ENCODE results near the gene PCBP2.

DNA sequence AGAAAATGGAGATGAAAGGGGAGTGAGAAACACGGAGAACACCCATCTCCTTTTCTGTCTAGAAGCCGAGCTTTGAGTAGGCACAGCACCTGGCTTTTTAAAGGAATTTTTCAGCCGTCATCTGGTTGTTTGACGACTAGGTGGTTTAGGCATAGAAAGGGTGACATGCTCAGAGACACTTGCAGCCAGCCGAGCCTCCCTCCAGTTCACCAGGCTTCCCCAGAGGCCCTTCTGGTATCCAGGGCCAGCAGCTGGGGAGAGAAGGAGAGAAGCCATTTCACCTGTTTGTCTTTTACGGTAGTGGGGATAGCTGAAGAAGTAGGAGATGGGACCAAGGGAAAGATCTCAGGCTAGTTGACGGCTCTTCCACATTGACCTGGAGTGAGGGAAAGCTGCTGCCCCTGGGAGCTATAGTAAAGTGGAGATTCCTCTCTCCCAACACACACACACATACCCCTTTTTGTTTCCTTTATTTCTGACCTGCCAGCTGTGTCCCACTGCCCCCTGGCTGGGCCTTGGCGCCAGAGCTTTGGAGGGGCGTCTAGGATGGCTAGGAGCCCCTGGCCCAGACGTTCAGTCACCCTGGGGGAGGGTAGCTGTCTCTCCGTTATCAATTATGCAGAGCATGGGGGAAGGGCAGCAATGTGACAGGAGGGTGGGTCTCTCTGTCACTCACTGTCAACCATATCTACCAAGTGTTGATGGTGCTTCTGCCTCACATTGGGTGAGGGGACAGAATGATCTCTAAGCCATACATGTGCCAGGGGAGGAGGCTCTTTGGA lies 41.9 kb downstream of the PCBP2 start:
- TF ChIP-seq, protein P1, sequence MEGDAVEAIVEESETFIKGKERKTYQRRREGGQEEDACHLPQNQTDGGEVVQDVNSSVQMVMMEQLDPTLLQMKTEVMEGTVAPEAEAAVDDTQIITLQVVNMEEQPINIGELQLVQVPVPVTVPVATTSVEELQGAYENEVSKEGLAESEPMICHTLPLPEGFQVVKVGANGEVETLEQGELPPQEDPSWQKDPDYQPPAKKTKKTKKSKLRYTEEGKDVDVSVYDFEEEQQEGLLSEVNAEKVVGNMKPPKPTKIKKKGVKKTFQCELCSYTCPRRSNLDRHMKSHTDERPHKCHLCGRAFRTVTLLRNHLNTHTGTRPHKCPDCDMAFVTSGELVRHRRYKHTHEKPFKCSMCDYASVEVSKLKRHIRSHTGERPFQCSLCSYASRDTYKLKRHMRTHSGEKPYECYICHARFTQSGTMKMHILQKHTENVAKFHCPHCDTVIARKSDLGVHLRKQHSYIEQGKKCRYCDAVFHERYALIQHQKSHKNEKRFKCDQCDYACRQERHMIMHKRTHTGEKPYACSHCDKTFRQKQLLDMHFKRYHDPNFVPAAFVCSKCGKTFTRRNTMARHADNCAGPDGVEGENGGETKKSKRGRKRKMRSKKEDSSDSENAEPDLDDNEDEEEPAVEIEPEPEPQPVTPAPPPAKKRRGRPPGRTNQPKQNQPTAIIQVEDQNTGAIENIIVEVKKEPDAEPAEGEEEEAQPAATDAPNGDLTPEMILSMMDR (IDR thresholded peaks at IDR 0.05): no peak
- TF ChIP-seq POLR2A (IDR thresholded peaks at IDR 0.05): no peak
